HCT116 (cell line): ENCODE measurements around the gene USF1. TPM values are rescaled to one million over a fixed set of nuclear protein-coding genes. Genes with fewer than 3 reads are reported as not detected.

ENCODE experiments used
- ATAC-seq: fragments of 200-7000 bp; cut with Tn5 transposase; 2 replicates; pipeline ENCODE4 v1.9.1; 2020; ENCODE audit warnings: mild to moderate bottlenecking, moderate library complexity
- BruUV-seq: library from RNA; stranded (reverse); fragments of 400-500 nt; replicated peaks from 2 replicates; lab custom pipeline; 2021; lab: Mats Ljungman, UMichigan
- CTCF ChIA-PET: fragments of 300-600 bp; sonication (Branson Sonifier 250); formaldehyde crosslinking; loops from one replicate; lab custom pipeline; 2021; ENCODE audit warnings: antibody characterized with exemption; lab: Charles Lee
- POLR2A ChIA-PET: fragments of 300-600, 350-600 bp; sonication (Branson Sonifier 250); formaldehyde crosslinking; loops from one replicate; lab custom pipeline; 2021; ENCODE audit warnings: antibody characterized with exemption; lab: Charles Lee
- RAD21 ChIA-PET, 2 experiments: fragments of 300-600 bp; sonication (Branson Sonifier 250); formaldehyde crosslinking; loops; one replicate each; lab custom pipeline; 2023; ENCODE audit warnings: low total read pairs in 2 of 2; ENCODE audit not compliant: uncharacterized antibody in 2 of 2, unreplicated experiment in 2 of 2, low non-redundant PET in 1 of 2; lab: Charles Lee
- DNase-seq: peaks from one replicate; pipeline ENCODE4 v3.0.0-alpha.2; 2010; ENCODE audit warnings: low read depth, low spot score
- H2AFZ ChIP-seq: fragments of 200-600 bp; shearing (Covaris generic), sonication (generic); 2 replicates; pipeline ENCODE4 v1.6.1; 2017; ENCODE audit warnings: low read depth, mixed run types, mixed read lengths, antibody characterized with exemption, low read length; ENCODE audit not compliant: poor library complexity, severe bottlenecking
- H3K27ac ChIP-seq: 2 replicates; pipeline ENCODE4 v1.5.1; 2012; ENCODE audit warnings: low read depth, low read length
- H3K27me3 ChIP-seq: fragments of 200-600 bp; sonication (generic); 2 replicates; pipeline ENCODE4 v1.6.1; 2016; ENCODE audit warnings: mixed run types, low read length, mixed read lengths; ENCODE audit not compliant: insufficient read depth
- H3K36me3 ChIP-seq, 2 experiments: fragments of 200-500 bp in 1 of 2; fragments of 200-600 bp in 1 of 2; sonication (Bioruptor generic) in 1 of 2; sonication (generic) in 1 of 2; 2 replicates each; pipeline versions ENCODE4 v1.5.1 to v1.6.1; 2014 to 2016; ENCODE audit warnings: low read length in 2 of 2, inconsistent platforms in 1 of 2, mixed read lengths in 1 of 2, mixed run types in 1 of 2; ENCODE audit not compliant: insufficient read depth in 2 of 2, control insufficient read depth in 1 of 2
- H3K4me1 ChIP-seq, 2 experiments: fragments of 200-600 bp in 1 of 2; sonication (generic) in 1 of 2; 2 replicates each; pipeline versions ENCODE4 v1.5.1 to v1.6.1; 2012 to 2017; ENCODE audit warnings: low read length in 2 of 2, inconsistent platforms in 1 of 2, mild to moderate bottlenecking in 1 of 2, mixed read lengths in 1 of 2, mixed run types in 1 of 2, moderate library complexity in 1 of 2; ENCODE audit not compliant: insufficient read depth in 2 of 2, control insufficient read depth in 1 of 2
- H3K4me2 ChIP-seq: fragments of 200-600 bp; sonication (generic); 2 replicates; pipeline ENCODE4 v1.6.1; 2017; ENCODE audit warnings: mixed run types, low read length, mixed read lengths
- H3K4me3 ChIP-seq, 2 experiments: fragments of 200-600 bp in 1 of 2; sonication (generic) in 1 of 2; replicated peaks in 1 of 2; 2 replicates each; pipeline ENCODE4 v1.5.1; 2011 to 2016; ENCODE audit warnings: low read length in 2 of 2, control low read depth in 1 of 2, low read depth in 1 of 2, mild to moderate bottlenecking in 1 of 2, mixed read lengths in 1 of 2, mixed run types in 1 of 2
- H3K79me2 ChIP-seq: fragments of 200-600 bp; sonication (generic); 2 replicates; pipeline ENCODE4 v1.6.1; 2017; ENCODE audit warnings: mild to moderate bottlenecking, mixed run types, low read length, moderate library complexity, mixed read lengths; ENCODE audit not compliant: insufficient read depth
- H3K9ac ChIP-seq: fragments of 200-600 bp; sonication (generic); 2 replicates; pipeline ENCODE4 v1.6.1; 2016; ENCODE audit warnings: low read length, mixed read lengths
- H3K9me2 ChIP-seq: fragments of 200-600 bp; sonication (generic), shearing (Covaris generic); 2 replicates; pipeline ENCODE4 v1.6.1; 2017; ENCODE audit warnings: mixed run types, mild to moderate bottlenecking, moderate library complexity; ENCODE audit not compliant: insufficient read depth
- H3K9me3 ChIP-seq, 2 experiments: fragments of 200-500 bp in 1 of 2; fragments of 200-600 bp in 1 of 2; sonication (Bioruptor generic) in 1 of 2; sonication (generic) in 1 of 2; 2 replicates each; pipeline ENCODE4 v1.6.1; 2014 to 2017; ENCODE audit warnings: low read length in 2 of 2, mixed read lengths in 2 of 2, inconsistent platforms in 1 of 2, low read depth in 1 of 2, mild to moderate bottlenecking in 1 of 2, mixed run types in 1 of 2, moderate library complexity in 1 of 2; ENCODE audit not compliant: control insufficient read depth in 1 of 2, insufficient read depth in 1 of 2
- H4K20me1 ChIP-seq: fragments of 200-600 bp; sonication (generic), shearing (Covaris generic); 2 replicates; pipeline ENCODE4 v1.6.1; 2017; ENCODE audit warnings: mixed run types, mild to moderate bottlenecking, moderate library complexity; ENCODE audit not compliant: insufficient read depth
- EZH2 ChIP-seq: fragments of 200-600 bp; sonication (generic); IDR thresholded peaks from 2 replicates; pipeline ENCODE4 v1.6.1; 2017; ENCODE audit warnings: antibody characterized with exemption, mixed run types
- EZH2phosphoT487 ChIP-seq: fragments of 200-600 bp; IDR thresholded peaks from 2 replicates; pipeline ENCODE4 v1.6.1; 2018; ENCODE audit warnings: antibody characterized with exemption, borderline replicate concordance
- POLR2AphosphoS5 ChIP-seq: IDR thresholded peaks from 2 replicates; pipeline ENCODE4 v1.6.1; 2011; ENCODE audit warnings: mild to moderate bottlenecking, low read depth, low read length, moderate library complexity
- RAD21 ChIP-seq: IDR thresholded peaks from 2 replicates; pipeline ENCODE4 v1.6.1; 2012; ENCODE audit warnings: low read depth, mild to moderate bottlenecking
- SIN3A ChIP-seq: IDR thresholded peaks from 2 replicates; pipeline ENCODE4 v1.6.1; 2012; ENCODE audit warnings: low read depth
- TCF7L2 ChIP-seq: IDR thresholded peaks from 2 replicates; pipeline ENCODE4 v1.7.0; 2011; ENCODE audit warnings: borderline replicate concordance, inconsistent platforms; ENCODE audit not compliant: insufficient read depth, insufficient read length; ENCODE audit errors: extremely low read depth
- ZNF274 ChIP-seq: fragments of 200-500 bp; sonication (Bioruptor generic); IDR thresholded peaks from 2 replicates; pipeline ENCODE4 v1.6.1; 2014; ENCODE audit warnings: mild to moderate bottlenecking, low read depth, low read length, inconsistent platforms
- intact Hi-C: fragments of 100-400 bp; cut with micrococcal nuclease; formaldehyde crosslinking; loops from 2 replicates; pipeline ENCODE4 v1.10.0; 2022
- total RNA-seq: library from RNA; stranded (reverse); gene quantifications from one replicate; pipeline ENCODE4 v1.2.1, GENCODE V29; 2021; ENCODE audit not compliant: unreplicated experiment
- TF ChIP-seq, protein P1 (sequence below), 3 experiments: fragments of 200-600 bp in 1 of 3; sonication (generic) in 1 of 3; IDR thresholded peaks in 2 of 3; conservative IDR thresholded peaks in 1 of 3; 2 replicates each; pipeline ENCODE4 v1.5.1; 2012 to 2017; ENCODE audit warnings: low read depth in 2 of 3, low read length in 2 of 3, antibody characterized with exemption in 1 of 3, borderline replicate concordance in 1 of 3, control low read depth in 1 of 3, mild to moderate bottlenecking in 1 of 3, mixed read lengths in 1 of 3, mixed run types in 1 of 3, moderate library complexity in 1 of 3; ENCODE audit not compliant: insufficient read depth in 1 of 3
- TF ChIP-seq, protein P2 (sequence below): IDR thresholded peaks from 2 replicates; pipeline ENCODE4 v1.6.1; 2011; ENCODE audit warnings: mild to moderate bottlenecking, low read length, moderate library complexity; ENCODE audit not compliant: insufficient replicate concordance; ENCODE audit errors: extremely low read depth

USF1 gene
- total RNA-seq, 1 experiment from 2014 or later = 48.0 TPM

DNA sequence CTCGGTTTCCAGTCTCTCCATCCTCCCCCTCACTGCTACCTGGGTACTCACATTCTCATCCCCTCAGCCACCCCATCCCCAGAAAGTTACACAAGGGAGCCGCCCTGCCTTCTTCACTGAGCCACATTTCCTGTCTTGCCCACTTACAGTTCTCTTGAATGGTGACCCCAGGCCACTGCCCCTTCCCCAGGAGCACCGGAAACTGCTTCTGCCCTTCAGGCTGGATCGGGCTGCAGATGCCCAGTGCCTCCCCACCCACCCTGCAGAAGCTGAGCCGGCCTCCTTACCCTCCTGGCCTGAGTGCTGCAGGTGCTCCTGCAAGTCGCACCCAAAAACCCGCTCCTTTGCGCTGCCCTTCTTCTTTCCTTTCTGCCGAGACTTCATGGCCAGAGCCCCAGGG, 23.5 kb upstream of the USF1 start (continued):
- TF ChIP-seq, protein P1, sequence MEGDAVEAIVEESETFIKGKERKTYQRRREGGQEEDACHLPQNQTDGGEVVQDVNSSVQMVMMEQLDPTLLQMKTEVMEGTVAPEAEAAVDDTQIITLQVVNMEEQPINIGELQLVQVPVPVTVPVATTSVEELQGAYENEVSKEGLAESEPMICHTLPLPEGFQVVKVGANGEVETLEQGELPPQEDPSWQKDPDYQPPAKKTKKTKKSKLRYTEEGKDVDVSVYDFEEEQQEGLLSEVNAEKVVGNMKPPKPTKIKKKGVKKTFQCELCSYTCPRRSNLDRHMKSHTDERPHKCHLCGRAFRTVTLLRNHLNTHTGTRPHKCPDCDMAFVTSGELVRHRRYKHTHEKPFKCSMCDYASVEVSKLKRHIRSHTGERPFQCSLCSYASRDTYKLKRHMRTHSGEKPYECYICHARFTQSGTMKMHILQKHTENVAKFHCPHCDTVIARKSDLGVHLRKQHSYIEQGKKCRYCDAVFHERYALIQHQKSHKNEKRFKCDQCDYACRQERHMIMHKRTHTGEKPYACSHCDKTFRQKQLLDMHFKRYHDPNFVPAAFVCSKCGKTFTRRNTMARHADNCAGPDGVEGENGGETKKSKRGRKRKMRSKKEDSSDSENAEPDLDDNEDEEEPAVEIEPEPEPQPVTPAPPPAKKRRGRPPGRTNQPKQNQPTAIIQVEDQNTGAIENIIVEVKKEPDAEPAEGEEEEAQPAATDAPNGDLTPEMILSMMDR (IDR thresholded peaks at IDR 0.05 in 2 of 3, conservative IDR thresholded peaks at IDR 0.05 in 1 of 3; ENCODE audit: borderline replicate concordance in 1 of 3, insufficient read depth in 1 of 3, low read depth in 2 of 3, low read length in 2 of 3) = no peak
- TF ChIP-seq EZH2phosphoT487 (no peak), POLR2AphosphoS5 (no peak)

DNA sequence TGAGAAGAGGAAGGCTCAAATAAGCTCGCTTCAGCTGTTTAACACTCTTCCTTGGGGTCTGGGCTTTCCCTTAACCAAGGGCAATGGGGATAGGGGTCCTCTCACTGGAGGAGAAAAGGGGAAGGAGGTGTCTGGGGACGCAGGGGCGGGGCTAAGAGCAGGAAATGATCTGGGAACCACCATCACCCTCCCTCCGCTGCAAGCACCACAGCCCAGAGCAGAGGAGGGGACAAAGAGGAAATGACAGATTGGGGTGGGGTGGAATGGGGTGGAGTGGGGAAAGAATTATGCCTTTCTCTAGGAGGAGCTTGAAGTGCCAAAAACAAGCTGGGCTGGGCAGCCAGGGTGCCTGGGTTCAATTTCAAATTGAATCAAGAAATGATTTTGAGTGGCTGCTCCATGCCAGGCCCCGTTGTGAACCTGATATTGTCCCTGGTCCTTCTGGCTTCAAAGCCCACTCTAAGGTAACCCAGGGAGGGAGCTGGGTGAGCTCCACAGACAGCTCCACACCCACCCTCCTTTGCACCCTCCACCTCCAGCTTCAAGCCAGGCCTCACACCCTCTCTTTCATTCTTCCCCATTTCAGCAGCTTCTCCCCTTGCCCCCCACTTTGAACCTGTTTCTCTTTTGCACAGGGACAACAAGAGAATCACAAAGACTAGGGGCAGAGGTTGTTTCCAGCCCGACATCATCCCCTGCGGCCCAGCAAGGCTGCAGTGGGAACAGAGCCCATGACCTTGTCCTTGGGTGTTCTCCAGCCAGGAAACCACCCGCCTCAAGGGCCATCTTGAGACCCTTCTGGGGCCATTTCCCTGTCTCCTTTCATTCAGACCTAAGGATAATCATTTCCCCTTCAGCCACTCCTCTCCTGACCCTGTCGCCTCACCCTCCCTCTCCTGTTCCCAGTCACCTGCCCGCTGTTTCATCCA, 22.8 kb upstream of the USF1 start:
- no peak overlapping the region for H3K9ac ChIP-seq
- no peaks in the 10 kb centered on the region for H3K79me2 ChIP-seq
- RAD21 ChIA-PET = no interaction called here

More for the DNA sequence above, 22.8 kb upstream of the USF1 start:
- no peak overlapping the region for H2AFZ ChIP-seq
- POLR2A ChIA-PET = no interaction called here
- intact Hi-C loops = no loop called here
- no peaks in the 10 kb centered on the region for H3K27me3 ChIP-seq
- no peaks in the 10 kb centered on the region for H3K36me3 ChIP-seq
- H3K9me2 ChIP-seq = no peaks in the 10 kb centered on the region
- no peak overlapping the region for H3K4me3 ChIP-seq
- H4K20me1 ChIP-seq = no peaks in the 10 kb centered on the region
- CTCF ChIA-PET = no interaction called here
- peaks cover 0 to 22% of the 10 kb centered on the region in 2 experiments; a peak in 1 of 4 replicates for H3K4me1 ChIP-seq
- no peak for TF ChIP-seq ZNF274
- TF ChIP-seq, protein P2, sequence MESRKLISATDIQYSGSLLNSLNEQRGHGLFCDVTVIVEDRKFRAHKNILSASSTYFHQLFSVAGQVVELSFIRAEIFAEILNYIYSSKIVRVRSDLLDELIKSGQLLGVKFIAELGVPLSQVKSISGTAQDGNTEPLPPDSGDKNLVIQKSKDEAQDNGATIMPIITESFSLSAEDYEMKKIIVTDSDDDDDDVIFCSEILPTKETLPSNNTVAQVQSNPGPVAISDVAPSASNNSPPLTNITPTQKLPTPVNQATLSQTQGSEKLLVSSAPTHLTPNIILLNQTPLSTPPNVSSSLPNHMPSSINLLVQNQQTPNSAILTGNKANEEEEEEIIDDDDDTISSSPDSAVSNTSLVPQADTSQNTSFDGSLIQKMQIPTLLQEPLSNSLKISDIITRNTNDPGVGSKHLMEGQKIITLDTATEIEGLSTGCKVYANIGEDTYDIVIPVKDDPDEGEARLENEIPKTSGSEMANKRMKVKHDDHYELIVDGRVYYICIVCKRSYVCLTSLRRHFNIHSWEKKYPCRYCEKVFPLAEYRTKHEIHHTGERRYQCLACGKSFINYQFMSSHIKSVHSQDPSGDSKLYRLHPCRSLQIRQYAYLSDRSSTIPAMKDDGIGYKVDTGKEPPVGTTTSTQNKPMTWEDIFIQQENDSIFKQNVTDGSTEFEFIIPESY = no peak
- TF ChIP-seq SIN3A = no peak
- no peak for TF ChIP-seq TCF7L2
- TF ChIP-seq RAD21 = no peak
- TF ChIP-seq EZH2 = no peak
- no peak for DNase-seq
- H3K9me3 ChIP-seq = no peaks in the 10 kb centered on the region
- no TSS peak for BruUV-seq
- peak; percentile 39; the same call in 1 of the 2 replicates for ATAC-seq
- H3K4me2 ChIP-seq = no peak overlapping the region
- no peak overlapping the region for H3K27ac ChIP-seq
